ENCODE results near the gene ZFP82.

The ZFP82 gene

GRCh38 chr19:36371886-36372285, 46.6 kb downstream of the ZFP82 start:
- DNase-seq: no peak

- no peak for DNase-seq
Observed at GRCh38 chr19:36363845-36364244, 54.6 kb downstream of the ZFP82 start.

Measured in hematopoietic multipotent progenitor cell treated with erythropoietin and hydrocortisone succinate and interleukin-3 and kit ligand, for 6 days (in vitro differentiated cells).